HG03060 (cell line): ENCODE measurements around the gene ALG1L2.
"Not testable (repeated sequence)": the region's sequence is repeated elsewhere in the genome, so short reads cannot be mapped to it uniquely, and the experiment has no call there.

Source experiments
- ATAC-seq: cut with Tn5 transposase; IDR thresholded peaks from one replicate; pipeline ENCODE4 v1.9.1; 2021; ENCODE audit warnings: low read depth, moderate number of reproducible peaks; ENCODE audit not compliant: unreplicated experiment

The ALG1L2 gene

DNA sequence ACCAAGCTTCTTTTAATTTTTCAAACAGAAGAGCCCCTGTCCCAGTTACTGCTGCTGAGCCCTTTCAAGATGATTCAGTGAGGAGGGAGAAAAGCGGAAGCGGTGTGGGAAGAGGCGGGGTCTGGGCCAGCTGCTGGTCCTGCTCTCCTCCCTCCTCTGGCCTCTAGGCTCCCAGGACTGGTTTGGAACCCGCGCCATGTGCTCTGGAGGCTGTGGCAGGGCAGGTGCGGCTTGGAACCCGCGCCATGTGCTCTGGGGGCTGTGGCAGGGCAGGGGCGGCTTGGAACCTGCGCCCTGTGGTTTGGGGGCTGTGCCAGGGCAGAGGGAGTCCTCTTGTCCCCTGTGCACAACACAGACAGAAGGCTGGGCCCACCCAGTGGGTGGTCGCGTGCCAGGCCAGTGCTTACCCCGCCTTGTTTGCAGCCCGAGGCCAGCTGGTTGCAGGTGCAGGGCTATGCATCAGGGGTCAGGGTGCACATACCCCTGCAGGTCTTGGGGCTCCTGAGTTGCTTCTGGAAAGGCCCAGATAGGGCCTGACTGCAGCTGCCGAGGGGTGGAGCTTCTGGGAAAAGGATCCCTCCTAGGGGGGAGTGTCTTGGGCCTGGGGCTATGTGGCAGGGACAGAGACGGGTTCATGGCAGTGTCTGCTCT, 12.2 kb downstream of the ALG1L2 start:
- ATAC-seq, result no peak

DNA sequence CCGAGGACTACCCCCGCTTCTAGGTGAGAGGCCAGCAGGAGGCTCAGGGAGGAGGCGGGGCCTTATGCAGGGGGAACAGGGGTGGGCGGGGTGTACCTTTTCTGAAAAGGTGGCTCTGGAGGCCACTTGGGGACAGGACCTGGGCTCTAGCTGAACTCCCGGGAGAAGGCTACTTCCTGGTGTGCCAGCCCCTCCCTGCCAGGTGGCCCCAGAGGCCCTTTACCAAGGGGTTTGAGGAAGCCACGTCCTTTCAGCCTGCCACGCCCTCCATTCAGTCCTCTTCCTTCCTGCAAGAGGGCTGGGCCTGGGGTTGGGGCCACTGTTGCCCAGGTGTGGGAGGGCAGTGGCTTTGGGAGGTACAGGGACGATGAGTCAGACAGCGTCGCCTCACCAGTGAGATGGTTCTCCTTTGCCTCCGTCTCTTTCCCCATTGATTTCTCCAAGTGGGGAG, 12.9 kb downstream of the ALG1L2 start:
- ATAC-seq, result not testable (repeated sequence)

- ATAC-seq, result not testable (repeated sequence)
These were observed 14.2 kb downstream of the ALG1L2 start for GRCh38 chr3:130095858-130096257.

DNA sequence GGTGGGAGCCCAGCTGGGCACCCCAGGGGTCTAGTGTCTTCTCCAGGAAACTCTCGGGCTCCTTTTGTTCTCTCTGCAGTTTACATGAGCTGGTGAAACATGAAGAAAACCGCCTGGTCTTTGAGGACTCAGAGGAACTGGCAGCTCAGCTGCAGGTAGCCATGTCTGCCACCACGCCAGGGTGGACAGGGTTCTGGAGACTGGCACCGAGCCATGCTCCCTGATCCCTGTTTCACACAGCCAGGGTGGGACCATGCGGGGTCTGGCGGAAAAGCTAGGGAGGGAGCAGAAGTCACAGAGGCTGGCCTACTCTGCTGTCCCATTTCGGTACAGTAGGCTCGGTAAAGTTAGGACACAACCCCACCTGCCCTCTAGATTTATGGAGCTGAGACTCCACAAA, 15.5 kb downstream of the ALG1L2 start:
- not testable (repeated sequence) for ATAC-seq

DNA sequence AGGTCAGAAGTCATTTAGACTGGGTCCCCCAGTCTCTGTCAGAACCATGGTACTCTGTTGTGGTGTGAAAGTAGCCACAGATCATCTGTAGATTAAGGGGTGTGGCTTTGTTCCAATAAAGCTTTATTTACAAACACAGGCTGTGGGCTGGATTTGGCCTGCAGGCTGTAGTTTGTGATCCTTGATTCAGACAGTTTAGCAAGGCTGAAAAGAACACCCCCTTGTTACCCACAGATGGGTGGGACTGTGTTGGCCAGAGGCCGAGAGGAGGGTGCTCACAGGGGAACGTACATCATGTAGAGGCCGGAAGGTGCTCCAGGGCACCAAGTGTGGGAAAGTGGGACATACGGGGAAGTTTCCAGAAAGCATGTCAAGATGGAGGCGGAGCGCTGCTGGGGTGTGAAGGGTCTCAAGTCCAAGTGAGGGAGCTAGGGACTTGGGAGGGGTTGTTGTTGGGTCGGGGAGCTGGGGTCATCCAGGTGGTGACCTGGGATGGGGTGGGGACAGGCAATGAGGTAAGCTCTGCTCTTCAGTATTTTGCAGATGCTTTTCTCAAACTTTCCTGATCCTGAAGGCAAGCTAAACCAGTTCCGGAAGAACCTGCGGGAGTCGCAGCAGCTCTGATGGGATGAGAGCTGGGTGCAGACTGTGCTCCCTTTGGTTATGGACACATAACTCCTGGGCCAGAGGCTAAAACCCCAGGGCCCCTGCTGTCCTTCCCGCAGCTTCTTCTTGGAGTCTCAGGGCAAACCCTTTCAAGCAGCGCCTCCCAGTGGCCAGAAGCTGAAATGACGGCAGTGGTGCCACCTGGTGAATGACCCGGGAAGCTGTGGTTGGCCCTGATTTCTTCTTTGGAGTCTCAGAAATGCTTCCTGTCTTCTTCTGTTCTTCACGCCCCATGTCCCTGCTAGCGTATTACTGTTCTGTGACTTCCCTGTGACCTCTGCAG, 16.3 kb downstream of the ALG1L2 start:
- ATAC-seq, result not testable (repeated sequence)

DNA sequence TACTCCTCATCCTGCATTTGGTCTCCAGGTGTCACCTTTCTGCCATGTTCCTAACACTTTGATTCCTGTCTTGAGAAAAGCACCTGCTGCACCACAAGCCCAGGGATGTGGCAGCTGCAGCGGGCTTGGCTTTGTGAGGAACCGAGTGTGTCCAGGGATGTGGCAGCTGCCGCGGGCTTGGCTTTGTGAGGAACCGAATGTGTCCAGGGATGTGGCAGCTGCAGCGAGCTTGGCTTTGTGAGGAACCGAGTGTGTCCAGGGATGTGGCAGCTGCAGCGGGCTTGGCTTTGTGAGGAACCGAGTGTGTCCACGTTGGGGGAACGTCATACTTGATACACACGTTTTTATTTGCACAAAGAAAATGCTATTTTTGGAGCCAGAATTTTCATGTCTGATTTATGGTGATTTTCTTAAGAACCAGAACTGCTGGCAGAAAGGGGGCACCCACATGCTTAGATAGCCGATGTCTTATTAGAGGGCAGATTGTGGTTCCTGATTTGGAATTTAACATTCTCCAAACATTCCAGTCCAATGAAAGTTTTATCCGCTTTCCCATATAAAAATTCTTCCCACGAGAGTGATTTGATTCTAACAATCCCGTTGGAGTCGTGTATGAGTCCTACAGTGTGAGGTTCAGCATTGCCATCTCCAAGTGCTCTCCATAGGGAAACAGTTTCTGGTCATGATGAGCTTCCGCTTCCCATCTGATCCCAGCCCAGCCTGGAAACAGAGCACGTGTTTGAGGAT, 17.2 kb downstream of the ALG1L2 start:
- not testable (repeated sequence) for ATAC-seq

GRCh38 chr3:130102545-130102944, 20.9 kb downstream of the ALG1L2 start:
- not testable (repeated sequence) for ATAC-seq

- not testable (repeated sequence) for ATAC-seq
These were observed 22.6 kb downstream of the ALG1L2 start for GRCh38 chr3:130104191-130104590.

DNA sequence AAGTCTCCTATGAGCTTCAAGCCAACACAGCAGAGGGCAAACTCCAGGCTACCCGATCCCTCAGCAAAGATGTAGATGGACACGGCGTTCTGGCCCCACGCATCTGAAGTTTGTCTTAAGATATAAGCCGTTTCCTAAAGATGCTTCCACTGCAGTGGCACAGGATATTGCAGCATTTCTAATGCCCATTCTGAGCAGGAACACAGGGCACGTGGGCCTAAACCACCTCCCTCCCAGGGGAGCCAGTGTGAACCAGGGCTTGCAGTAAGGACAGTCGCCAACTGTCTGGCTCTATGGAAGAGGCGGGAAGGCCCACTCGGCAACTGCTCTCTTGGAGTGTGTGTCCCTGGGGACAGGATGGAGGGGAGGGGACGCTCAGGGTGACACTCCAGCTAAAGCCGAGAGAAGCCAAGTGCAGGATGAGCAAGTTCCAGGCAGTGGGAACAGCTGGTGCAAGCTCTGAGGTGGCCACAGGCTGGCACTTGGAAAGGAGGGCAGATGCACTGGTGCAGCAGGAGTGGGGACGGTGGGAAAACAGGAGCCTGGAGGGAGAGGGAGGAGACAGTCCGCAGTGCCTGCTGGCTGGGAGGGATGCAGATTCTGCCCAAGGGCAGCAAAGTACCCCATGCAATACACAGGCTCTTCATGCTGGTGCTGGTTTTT, 25.8 kb downstream of the ALG1L2 start:
- not testable (repeated sequence) for ATAC-seq

- not testable (repeated sequence) for ATAC-seq
These were observed 27.4 kb downstream of the ALG1L2 start for GRCh38 chr3:130108836-130109585.

- ATAC-seq, result not testable (repeated sequence)
These were observed 28.9 kb downstream of the ALG1L2 start for GRCh38 chr3:130110386-130111169.

- ATAC-seq, result peak; percentile 69
These were observed 29.7 kb downstream of the ALG1L2 start for GRCh38 chr3:130111185-130111864.

DNA sequence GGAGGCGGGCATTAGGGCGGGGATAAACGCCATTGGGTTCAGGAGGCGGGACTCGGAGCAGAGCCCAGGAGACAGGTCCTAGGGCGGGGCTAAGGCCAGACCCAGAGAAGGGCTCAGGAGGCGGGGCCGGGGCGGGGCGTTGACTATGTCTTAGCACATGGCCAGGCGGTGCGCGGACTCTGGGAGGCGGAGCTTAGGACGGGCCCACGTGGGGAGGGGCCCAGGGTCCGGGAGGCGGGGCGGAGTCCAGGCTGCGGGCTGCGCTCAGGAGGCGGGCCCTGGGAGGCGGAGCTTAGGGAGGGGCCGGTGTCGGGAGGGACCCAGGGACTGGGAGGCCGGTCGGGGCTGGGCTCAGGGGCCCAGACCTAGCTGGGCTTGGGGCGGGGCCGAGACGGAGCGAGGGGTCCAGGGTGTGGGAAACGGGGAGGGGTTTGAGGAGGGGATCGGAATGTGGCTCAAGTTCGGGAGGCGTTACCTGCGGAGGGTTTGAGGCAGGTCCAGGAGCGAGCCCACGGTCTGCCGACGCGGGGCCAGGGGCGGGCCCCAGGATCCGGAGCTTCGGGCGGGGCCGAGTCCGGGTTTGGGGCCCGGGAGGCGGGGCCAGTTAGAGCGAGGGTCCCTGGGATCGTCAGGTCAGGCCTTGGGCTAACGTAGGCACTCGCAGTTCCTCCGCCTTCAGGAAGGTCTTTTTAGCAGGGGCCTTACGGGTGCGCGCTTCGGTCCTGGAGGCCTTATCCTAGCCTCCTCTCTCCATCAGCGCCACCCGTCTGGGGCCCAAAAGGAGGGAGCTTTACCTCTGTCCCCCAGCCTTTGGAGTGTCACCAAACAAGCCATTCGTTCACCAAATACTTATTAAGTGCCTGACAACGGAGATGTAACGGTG, 30.5 kb downstream of the ALG1L2 start:
- ATAC-seq, result peak; percentile 34

DNA sequence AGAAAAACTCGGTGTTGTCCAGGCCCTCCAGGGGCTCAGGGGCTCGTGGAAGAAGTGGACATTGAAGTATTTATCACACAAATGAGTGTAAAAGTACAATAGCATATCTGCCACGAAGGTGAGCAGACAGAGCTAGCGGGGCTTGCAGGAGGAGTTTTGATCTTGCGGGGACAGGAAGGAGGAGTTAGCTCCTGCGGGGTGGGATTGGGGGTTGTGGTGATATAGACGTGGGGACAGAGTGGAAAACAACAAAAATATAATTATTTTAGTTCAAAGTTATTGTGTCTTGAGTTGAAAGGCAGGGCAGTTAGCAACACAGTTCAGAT, 31.1 kb downstream of the ALG1L2 start:
- not testable (repeated sequence) for ATAC-seq

GRCh38 chr3:130115400-130115799, 33.8 kb downstream of the ALG1L2 start:
- not testable (repeated sequence) for ATAC-seq

GRCh38 chr3:130117933-130118332, 36.3 kb downstream of the ALG1L2 start:
- no peak for ATAC-seq

DNA sequence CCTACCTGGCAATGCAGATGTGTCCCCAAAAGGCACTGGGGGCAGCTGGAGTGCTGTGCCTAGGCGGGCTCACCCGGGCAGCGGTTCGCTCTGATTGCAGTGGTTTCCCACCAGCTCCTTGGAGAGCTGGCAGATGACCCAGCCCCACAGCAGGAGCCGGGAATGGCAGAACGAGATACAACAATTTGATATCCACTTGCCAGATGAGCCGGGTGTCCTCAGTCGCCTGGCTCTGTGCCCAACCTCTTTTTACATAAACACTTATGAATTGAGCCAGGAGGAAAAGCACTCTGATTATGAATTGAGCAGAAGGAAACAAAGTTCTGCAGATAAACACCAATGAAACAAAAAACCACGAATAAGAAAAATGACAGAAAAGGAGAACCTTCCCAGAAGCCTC, 38.2 kb downstream of the ALG1L2 start:
- ATAC-seq, result not testable (repeated sequence)
